ENCODE results near the gene FBXO40.
A peak's percentile ranks its signal among the peaks of the same experiment; 100 is the strongest.

DNA sequence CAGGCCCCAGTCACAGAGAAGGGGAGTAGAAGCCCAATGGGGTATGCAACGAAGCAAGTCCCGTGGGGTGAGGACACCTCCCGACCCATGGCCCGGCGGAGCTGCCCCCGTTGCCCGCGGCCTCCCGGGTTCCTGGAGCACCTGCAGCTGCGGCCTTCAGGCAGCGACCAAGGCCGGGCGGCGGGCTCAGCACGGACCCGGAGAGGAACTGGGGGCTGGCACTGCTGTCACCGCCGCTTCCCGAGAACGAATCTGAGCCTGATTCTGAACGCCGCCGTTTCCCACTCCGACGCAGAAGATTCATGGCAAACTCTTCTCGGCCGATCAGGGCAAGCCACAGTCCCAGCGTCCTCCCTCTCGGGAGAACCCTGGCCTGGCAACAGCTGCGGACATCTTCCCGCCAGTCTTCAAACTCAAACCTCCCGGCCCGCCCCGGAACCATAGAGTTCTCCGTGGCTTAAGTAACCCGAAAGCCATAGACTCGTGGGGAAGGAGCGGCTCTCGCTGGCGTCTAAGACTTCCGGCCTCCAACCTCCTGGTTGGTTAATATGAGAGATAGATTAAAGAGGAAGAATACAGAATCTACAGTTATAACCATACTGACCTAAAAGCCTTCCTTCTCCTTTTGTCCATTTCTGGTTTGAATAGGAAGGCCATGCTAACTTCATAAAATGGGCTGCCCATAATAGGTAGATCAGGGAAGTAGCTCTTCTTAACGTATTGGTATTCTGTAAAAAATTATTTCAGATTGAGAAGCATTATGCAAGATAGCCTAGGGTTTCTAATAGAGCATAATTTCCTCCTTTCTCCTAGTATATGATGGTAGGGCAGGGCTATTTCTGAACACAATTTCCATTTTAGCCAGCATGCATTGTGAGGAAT lies 47.4 kb upstream of the FBXO40 start, which contains the start of gene POLQ:
- TF ChIP-seq ZSCAN20 (CRISPR knock-in tag; IDR thresholded peaks at IDR 0.05), result no peak
- TF ChIP-seq, protein P1, sequence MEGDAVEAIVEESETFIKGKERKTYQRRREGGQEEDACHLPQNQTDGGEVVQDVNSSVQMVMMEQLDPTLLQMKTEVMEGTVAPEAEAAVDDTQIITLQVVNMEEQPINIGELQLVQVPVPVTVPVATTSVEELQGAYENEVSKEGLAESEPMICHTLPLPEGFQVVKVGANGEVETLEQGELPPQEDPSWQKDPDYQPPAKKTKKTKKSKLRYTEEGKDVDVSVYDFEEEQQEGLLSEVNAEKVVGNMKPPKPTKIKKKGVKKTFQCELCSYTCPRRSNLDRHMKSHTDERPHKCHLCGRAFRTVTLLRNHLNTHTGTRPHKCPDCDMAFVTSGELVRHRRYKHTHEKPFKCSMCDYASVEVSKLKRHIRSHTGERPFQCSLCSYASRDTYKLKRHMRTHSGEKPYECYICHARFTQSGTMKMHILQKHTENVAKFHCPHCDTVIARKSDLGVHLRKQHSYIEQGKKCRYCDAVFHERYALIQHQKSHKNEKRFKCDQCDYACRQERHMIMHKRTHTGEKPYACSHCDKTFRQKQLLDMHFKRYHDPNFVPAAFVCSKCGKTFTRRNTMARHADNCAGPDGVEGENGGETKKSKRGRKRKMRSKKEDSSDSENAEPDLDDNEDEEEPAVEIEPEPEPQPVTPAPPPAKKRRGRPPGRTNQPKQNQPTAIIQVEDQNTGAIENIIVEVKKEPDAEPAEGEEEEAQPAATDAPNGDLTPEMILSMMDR (IDR thresholded peaks at IDR 0.05), result no peak
- TF ChIP-seq MAZ (IDR thresholded peaks at IDR 0.05; ENCODE audit: borderline replicate concordance, low read depth, low read length), result no peak
- peak; percentile 48 for TF ChIP-seq POLR2A (IDR thresholded peaks at IDR 0.05; ENCODE audit: low read length)

Measured in A549 (cell line).